ENCODE measurements around the gene ITGB4. TPM values are rescaled to one million over a fixed set of nuclear protein-coding genes. Genes with fewer than 3 reads are reported as not detected.

ITGB4 gene
- total and polyA plus RNA-seq, 2 of the 13 experiments (the other 11 are each of a cell fraction or from before 2014, with no cell fraction given), result 6.9 to 14.5 TPM

GRCh38 chr17:75779250-75779986 is 58.2 kb downstream of the ITGB4 start (continued):
- TF ChIP-seq TARDBP (CRISPR knock-in tag; IDR thresholded peaks at IDR 0.05), result 0 out of 2 replicates have a peak, but pooled peaks have one; percentile 8
- TF ChIP-seq ZNF232 (CRISPR knock-in tag; IDR thresholded peaks at IDR 0.05; ENCODE audit: borderline replicate concordance), result no peak; the same call in 1 of the 2 replicates
- 0 out of 2 replicates have a peak, but pooled peaks have one; percentile 28 for TF ChIP-seq PCBP1 (IDR thresholded peaks at IDR 0.05; ENCODE audit: borderline replicate concordance, low read depth, low read length)
- peak; percentile 92 for TF ChIP-seq NR1H2 (CRISPR knock-in tag; IDR thresholded peaks at IDR 0.05; ENCODE audit: borderline replicate concordance, low read depth)
- no peak for TF ChIP-seq ZNF280D (CRISPR knock-in tag; IDR thresholded peaks at IDR 0.05)
- TF ChIP-seq ZBTB43 (CRISPR knock-in tag; conservative IDR thresholded peaks at IDR 0.05), result 0 out of 2 replicates have a peak, but pooled peaks have one; percentile 55
- 0 out of 2 replicates have a peak, but pooled peaks have one; percentile 57 for TF ChIP-seq ZNF550 (CRISPR knock-in tag; IDR thresholded peaks at IDR 0.05; ENCODE audit: borderline replicate concordance)
- peak; percentile 90; the same call in 1 of the 2 replicates for TF ChIP-seq ZFP36L2 (CRISPR knock-in tag; IDR thresholded peaks at IDR 0.05)
- TF ChIP-seq ZNF33B (CRISPR knock-in tag; IDR thresholded peaks at IDR 0.05), result peak; percentile 93
- no peak for TF ChIP-seq FUBP1 (CRISPR knock-in tag; IDR thresholded peaks at IDR 0.05; ENCODE audit: borderline replicate concordance)
- peak; percentile 38; the same call in 1 of the 2 replicates for TF ChIP-seq TGIF2 (CRISPR knock-in tag; IDR thresholded peaks at IDR 0.05)
- peak; percentile 67 for TF ChIP-seq RARA (CRISPR knock-in tag; IDR thresholded peaks at IDR 0.05)
- no peak for TF ChIP-seq ZNF354B (CRISPR knock-in tag; IDR thresholded peaks at IDR 0.05)
- no peak for TF ChIP-seq TERF1 (CRISPR knock-in tag; IDR thresholded peaks at IDR 0.05)
- no peak for TF ChIP-seq ZNF20 (CRISPR knock-in tag; IDR thresholded peaks at IDR 0.05)
- no peak for TF ChIP-seq ZNF850 (CRISPR knock-in tag; conservative IDR thresholded peaks at IDR 0.05)
- TF ChIP-seq SOX13 (IDR thresholded peaks at IDR 0.05), result peak; percentile 72; the same call in 1 of the 2 replicates
- TF ChIP-seq SOX13 (CRISPR knock-in tag; conservative IDR thresholded peaks at IDR 0.05 in 1 of 2, IDR thresholded peaks at IDR 0.05 in 1 of 2), result peak; percentile 40 to 98
- TF ChIP-seq FOXO4 (CRISPR knock-in tag; conservative IDR thresholded peaks at IDR 0.05), result 0 out of 2 replicates have a peak, but pooled peaks have one; percentile 48
